Activated B cell treated with CpG ODN at 0.5 μM for 24 hours (primary cell): Measurements from ENCODE around the gene FHIT. TPM values are rescaled to one million over a fixed set of nuclear protein-coding genes. Genes with fewer than 3 reads are reported as not detected.

Experiments
- ATAC-seq: fragments of 200-7000 bp; cut with Tn5 transposase; one replicate; pipeline ENCODE4 v1.10.0; 2021; ENCODE audit warnings: low read depth, mild to moderate bottlenecking, moderate library complexity
- CTCF ChIA-PET: fragments of 350-600 bp; sonication (Branson Sonifier 250); formaldehyde crosslinking; loops from one replicate; lab custom pipeline; 2021; ENCODE audit warnings: antibody characterized with exemption; lab: Charles Lee
- POLR2A ChIA-PET: fragments of 350-600 bp; sonication (Branson Sonifier 250); formaldehyde crosslinking; loops from one replicate; lab custom pipeline; 2021; ENCODE audit warnings: antibody characterized with exemption; lab: Charles Lee
- DNase-seq: peaks from one replicate; pipeline ENCODE4 v3.0.0; 2022
- H3K27ac Mint-ChIP-seq: one replicate; pipeline ENCODE4 v1.8.0; 2020; ENCODE audit warnings: mixed read lengths
- H3K27me3 Mint-ChIP-seq: one replicate; pipeline ENCODE4 v1.8.0; 2021; ENCODE audit warnings: mixed read lengths
- H3K36me3 Mint-ChIP-seq: one replicate; pipeline ENCODE4 v1.8.0; 2021; ENCODE audit warnings: low read depth, mixed read lengths
- H3K4me1 Mint-ChIP-seq: one replicate; pipeline ENCODE4 v1.8.0; 2021; ENCODE audit warnings: mixed read lengths
- H3K4me3 Mint-ChIP-seq: one replicate; pipeline ENCODE4 v1.8.0; 2020; ENCODE audit warnings: mild to moderate bottlenecking, mixed read lengths
- H3K9me3 Mint-ChIP-seq: one replicate; pipeline ENCODE4 v1.8.0; 2020; ENCODE audit warnings: mixed read lengths
- intact Hi-C: fragments of 100-400 bp; cut with micrococcal nuclease; formaldehyde crosslinking; loops from one replicate; pipeline ENCODE4 v1.15.1; 2024
- total RNA-seq: library from RNA; stranded (reverse); gene quantifications from 2 replicates; pipeline ENCODE4 v1.2.3, GENCODE V29; 2022
- TF ChIP-seq, protein P1 (sequence below): fragments of 200-600 bp; IDR thresholded peaks from one replicate; pipeline ENCODE4 v1.8.0; 2022; ENCODE audit warnings: antibody characterized with exemption, mild to moderate bottlenecking

Gene FHIT
- total RNA-seq, 1 donor from 2014 or later = 5.5 TPM

DNA sequence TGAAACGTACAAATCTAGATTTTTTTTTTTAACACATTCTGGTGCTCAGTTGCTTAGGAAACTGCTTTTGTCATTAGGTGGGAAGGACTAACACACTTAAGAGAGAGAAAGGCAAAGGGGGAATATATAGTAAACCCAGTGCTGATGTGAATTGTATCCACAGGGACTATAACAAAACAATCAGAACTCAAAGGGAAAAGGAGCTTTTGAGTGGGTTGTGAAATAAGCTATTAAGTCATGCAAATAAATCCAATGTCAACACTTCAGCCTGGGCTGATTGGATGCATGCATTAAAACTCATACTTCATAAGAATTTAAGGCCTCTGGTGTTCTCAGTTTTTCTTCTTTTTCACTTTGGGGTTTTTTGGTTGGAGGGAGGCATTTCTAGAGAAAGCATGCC lies 628.9 kb downstream of the FHIT start:
- Mint-ChIP-seq H3K9me3 (peaks cover 4% of the 10 kb centered on the region), H3K36me3 (no peaks in the 10 kb centered on the region), H3K4me1 (no peaks in the 10 kb centered on the region), H3K4me3 (no peak overlapping the region), H3K27me3 (no peaks in the 10 kb centered on the region), H3K27ac (no peak overlapping the region)
- TF ChIP-seq, protein P1, sequence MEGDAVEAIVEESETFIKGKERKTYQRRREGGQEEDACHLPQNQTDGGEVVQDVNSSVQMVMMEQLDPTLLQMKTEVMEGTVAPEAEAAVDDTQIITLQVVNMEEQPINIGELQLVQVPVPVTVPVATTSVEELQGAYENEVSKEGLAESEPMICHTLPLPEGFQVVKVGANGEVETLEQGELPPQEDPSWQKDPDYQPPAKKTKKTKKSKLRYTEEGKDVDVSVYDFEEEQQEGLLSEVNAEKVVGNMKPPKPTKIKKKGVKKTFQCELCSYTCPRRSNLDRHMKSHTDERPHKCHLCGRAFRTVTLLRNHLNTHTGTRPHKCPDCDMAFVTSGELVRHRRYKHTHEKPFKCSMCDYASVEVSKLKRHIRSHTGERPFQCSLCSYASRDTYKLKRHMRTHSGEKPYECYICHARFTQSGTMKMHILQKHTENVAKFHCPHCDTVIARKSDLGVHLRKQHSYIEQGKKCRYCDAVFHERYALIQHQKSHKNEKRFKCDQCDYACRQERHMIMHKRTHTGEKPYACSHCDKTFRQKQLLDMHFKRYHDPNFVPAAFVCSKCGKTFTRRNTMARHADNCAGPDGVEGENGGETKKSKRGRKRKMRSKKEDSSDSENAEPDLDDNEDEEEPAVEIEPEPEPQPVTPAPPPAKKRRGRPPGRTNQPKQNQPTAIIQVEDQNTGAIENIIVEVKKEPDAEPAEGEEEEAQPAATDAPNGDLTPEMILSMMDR = no peak
- ATAC-seq (no peak), DNase-seq (no peak)
- intact Hi-C loops = no loop called here
- ChIA-PET CTCF (no interaction called here), POLR2A (no interaction called here)

DNA sequence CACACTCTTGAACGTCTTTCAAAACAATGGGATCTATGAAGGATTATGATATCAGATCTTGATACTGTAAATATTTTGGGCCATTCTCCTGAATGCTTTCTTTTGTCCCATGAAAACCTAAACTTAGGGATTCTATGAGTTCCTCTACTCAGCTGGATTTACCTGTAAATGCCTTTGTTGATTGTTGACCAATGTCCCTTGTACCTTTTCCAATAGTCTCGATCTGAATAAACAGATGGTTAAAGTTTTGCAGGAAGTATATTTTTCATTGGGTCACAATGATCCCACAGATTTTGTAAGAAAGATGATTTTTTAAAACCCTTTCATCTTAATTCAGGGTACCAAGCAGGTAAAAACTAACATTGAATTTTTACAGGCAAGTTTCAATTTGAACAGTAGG lies 634.1 kb downstream of the FHIT start:
- H3K4me3 Mint-ChIP-seq = no peak overlapping the region
- no peak overlapping the region for H3K27ac Mint-ChIP-seq
- no peaks in the 10 kb centered on the region for H3K36me3 Mint-ChIP-seq
- H3K9me3 Mint-ChIP-seq = peaks cover 4% of the 10 kb centered on the region
- ChIA-PET POLR2A (no interaction called here), CTCF (interaction anchor here (0.6 kb wide), 1 partner anchor 17 kb away, joined by 5 read pairs; no protein-coding TSS in a partner anchor)
- H3K27me3 Mint-ChIP-seq = no peaks in the 10 kb centered on the region
- ATAC-seq = no peak
- intact Hi-C loops = no loop called here
- H3K4me1 Mint-ChIP-seq = no peaks in the 10 kb centered on the region
- no peak for DNase-seq
- TF ChIP-seq, protein P1 = no peak

DNA sequence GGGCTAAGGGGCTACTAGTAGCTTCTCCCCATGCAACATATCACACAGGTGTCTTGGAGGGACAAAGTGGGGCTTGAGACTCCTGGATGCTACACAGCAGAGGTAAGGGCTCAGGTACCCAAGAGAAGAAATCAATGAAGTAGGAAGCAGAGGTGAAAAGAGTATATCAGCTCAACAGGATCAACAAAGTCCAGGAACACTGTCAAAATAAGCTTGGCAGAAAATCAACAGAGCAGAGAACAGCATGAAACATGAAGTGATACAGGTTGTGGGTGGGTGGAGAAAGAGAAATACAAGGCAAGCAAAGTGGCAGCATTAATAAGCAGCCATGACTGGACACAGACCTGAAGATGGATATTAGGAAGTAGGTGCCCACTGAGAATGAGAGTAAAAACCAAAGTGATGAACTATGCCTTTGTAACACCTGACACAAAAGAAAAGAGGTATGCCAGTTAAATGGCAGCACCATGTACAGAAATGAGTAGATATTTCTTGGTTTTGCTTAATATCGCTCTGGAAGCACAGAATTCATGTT lies 637.4 kb downstream of the FHIT start:
- ChIA-PET CTCF (no interaction called here), POLR2A (no interaction called here)
- intact Hi-C loops = no loop called here
- TF ChIP-seq, protein P1 = no peak
- no peak for DNase-seq
- no peaks in the 10 kb centered on the region for H3K27me3 Mint-ChIP-seq
- H3K4me3 Mint-ChIP-seq = no peak overlapping the region
- ATAC-seq = no peak
- no peaks in the 10 kb centered on the region for H3K36me3 Mint-ChIP-seq
- H3K27ac Mint-ChIP-seq = no peak overlapping the region
- no peaks in the 10 kb centered on the region for H3K9me3 Mint-ChIP-seq
- no peaks in the 10 kb centered on the region for H3K4me1 Mint-ChIP-seq

DNA sequence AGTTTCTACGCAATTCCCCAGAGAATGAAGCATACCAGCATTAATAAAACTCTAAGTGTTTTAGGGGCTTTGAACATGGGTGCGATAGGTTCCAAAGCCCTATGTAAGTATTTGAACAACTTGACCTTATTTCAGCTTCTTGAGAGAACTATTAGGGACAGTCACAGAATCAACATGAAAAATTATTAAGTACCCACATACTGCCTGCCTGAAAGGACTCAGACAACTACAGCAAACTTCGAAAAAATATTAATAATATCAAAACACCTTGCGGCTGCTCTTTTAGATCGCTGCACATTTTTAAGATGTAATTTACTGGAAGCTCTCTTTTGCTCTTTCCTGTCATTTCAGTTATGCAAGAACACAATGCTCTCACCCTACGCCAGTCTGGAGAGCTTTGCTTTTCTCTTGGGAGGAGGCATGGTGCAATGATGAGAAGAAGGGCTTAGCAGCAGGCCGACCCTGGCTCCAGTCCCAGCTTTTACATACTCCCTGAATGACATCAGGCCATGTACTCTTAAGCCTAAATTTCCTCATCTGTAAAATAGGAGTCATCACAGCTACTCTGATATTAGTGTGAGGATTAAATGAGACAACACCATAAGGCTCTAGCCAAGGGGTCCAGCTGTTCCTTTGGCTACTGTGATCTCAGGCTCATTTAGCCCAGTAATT lies 640.7 kb downstream of the FHIT start:
- ChIA-PET POLR2A (no interaction called here), CTCF (no interaction called here)
- H3K27me3 Mint-ChIP-seq = no peaks in the 10 kb centered on the region
- DNase-seq (no peak), ATAC-seq (no peak)
- no peaks in the 10 kb centered on the region for H3K9me3 Mint-ChIP-seq
- TF ChIP-seq, protein P1 = no peak
- H3K4me3 Mint-ChIP-seq = no peak overlapping the region
- H3K36me3 Mint-ChIP-seq = no peaks in the 10 kb centered on the region
- no peak overlapping the region for H3K27ac Mint-ChIP-seq
- intact Hi-C loops = no loop called here
- H3K4me1 Mint-ChIP-seq = no peaks in the 10 kb centered on the region

DNA sequence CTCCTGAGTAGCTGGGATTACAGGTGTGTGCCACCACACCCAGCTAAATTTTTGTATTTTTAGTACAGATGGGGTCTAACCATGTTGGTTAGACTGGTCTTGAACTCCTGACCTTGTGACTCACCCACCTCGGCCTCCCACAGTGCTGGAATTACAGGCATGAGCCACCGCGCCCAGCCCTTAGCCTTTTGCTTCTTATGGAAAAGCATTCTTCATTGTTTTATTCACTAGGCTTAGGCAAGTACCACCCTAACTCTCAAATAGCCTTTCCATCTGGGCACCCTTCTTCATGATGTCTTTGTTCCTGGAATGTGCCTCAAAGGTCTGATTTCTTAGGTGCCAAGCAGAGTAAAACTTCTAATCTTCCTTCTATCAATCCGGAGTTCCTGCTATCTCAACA lies 641.8 kb downstream of the FHIT start:
- DNase-seq = no peak
- H3K27ac Mint-ChIP-seq = no peak overlapping the region
- H3K9me3 Mint-ChIP-seq = no peaks in the 10 kb centered on the region
- POLR2A ChIA-PET = no interaction called here
- CTCF ChIA-PET = no interaction called here
- intact Hi-C loops = no loop called here
- H3K36me3 Mint-ChIP-seq = no peaks in the 10 kb centered on the region
- no peak overlapping the region for H3K4me3 Mint-ChIP-seq
- no peaks in the 10 kb centered on the region for H3K4me1 Mint-ChIP-seq
- no peak for ATAC-seq
- H3K27me3 Mint-ChIP-seq = no peaks in the 10 kb centered on the region
- TF ChIP-seq, protein P1 = no peak
